Mesendoderm (in vitro differentiated cells): ENCODE results near the gene ISM2.

Experiments
- DNase-seq: peaks from one replicate; pipeline ENCODE4 v3.0.0; 2013
- H2AK5ac ChIP-seq: 2 replicates; pipeline ENCODE4 v1.6.1; 2013; ENCODE audit warnings: low read length, inconsistent platforms
- H2BK120ac ChIP-seq: 2 replicates; pipeline ENCODE4 v1.6.1; 2013; ENCODE audit warnings: low read depth, mild to moderate bottlenecking, low read length, moderate library complexity, mixed read lengths
- H2BK15ac ChIP-seq: replicated peaks from 2 replicates; pipeline ENCODE4 v1.6.1; 2013; ENCODE audit warnings: low read depth, mild to moderate bottlenecking, moderate library complexity
- H2BK5ac ChIP-seq: 2 replicates; pipeline ENCODE4 v1.6.1; 2013; ENCODE audit warnings: low read length, inconsistent platforms
- H3K18ac ChIP-seq: 2 replicates; pipeline ENCODE4 v1.6.1; 2013; ENCODE audit warnings: mild to moderate bottlenecking, low read length, mixed read lengths
- H3K23ac ChIP-seq: one replicate; pipeline ENCODE4 v1.6.1; 2013; ENCODE audit warnings: low read length
- H3K27ac ChIP-seq: 2 replicates; pipeline ENCODE4 v1.5.1; 2013; ENCODE audit warnings: low read depth, mild to moderate bottlenecking, inconsistent platforms, low read length, moderate library complexity
- H3K27me3 ChIP-seq: 2 replicates; pipeline ENCODE4 v1.6.1; 2013; ENCODE audit warnings: low read length, control low read depth, mild to moderate bottlenecking, inconsistent platforms; ENCODE audit not compliant: insufficient read depth, poor library complexity
- H3K36me3 ChIP-seq: 2 replicates; pipeline ENCODE4 v1.6.1; 2013; ENCODE audit warnings: low read length, inconsistent platforms; ENCODE audit not compliant: control insufficient read depth, insufficient read depth
- H3K4ac ChIP-seq: one replicate; pipeline ENCODE4 v1.6.1; 2013; ENCODE audit warnings: low read depth, mild to moderate bottlenecking, low read length, moderate library complexity
- H3K4me1 ChIP-seq: 2 replicates; pipeline ENCODE4 v1.6.1; 2013; ENCODE audit warnings: low read depth, low read length, inconsistent platforms; ENCODE audit not compliant: control insufficient read depth
- H3K4me2 ChIP-seq: 2 replicates; pipeline ENCODE4 v1.6.1; 2013; ENCODE audit warnings: low read length
- H3K4me3 ChIP-seq: 2 replicates; pipeline ENCODE4 v1.5.1; 2013; ENCODE audit warnings: mild to moderate bottlenecking, low read length
- H3K56ac ChIP-seq: one replicate; pipeline ENCODE4 v1.6.1; 2013; ENCODE audit warnings: low read length
- H3K79me1 ChIP-seq: 2 replicates; pipeline ENCODE4 v1.6.1; 2013; ENCODE audit warnings: low read length, inconsistent platforms
- H3K79me2 ChIP-seq: 2 replicates; pipeline ENCODE4 v1.6.1; 2013; ENCODE audit warnings: mild to moderate bottlenecking, low read length; ENCODE audit not compliant: control insufficient read depth, insufficient read depth
- H3K9ac ChIP-seq: 2 replicates; pipeline ENCODE4 v1.6.1; 2013; ENCODE audit warnings: low read length, inconsistent platforms
- H4K5ac ChIP-seq: one replicate; pipeline ENCODE4 v1.6.1; 2013; ENCODE audit warnings: low read length
- H4K8ac ChIP-seq: one replicate; pipeline ENCODE4 v1.6.1; 2013; ENCODE audit warnings: low read depth, mild to moderate bottlenecking, control low read depth, low read length, moderate library complexity
- WGBS: extraction: QIAGEN DNeasy Blood & Tissue Kit; methylation state at CpG from one replicate; pipeline ENCODE4 v1.1.7; 2013; ENCODE audit warnings: low lambda C conversion rate, missing lambda C conversion rate; ENCODE audit not compliant: insufficient coverage; ENCODE audit errors: extremely low coverage; 5-methylcytosine and 5-hydroxymethylcytosine counted together

ISM2 gene

GRCh38 chr14:77505031-77505430, 6.4 kb upstream of the ISM2 start:
- Histone ChIP-seq H2BK15ac (no peak overlapping the region), H3K56ac (no peak overlapping the region), H3K79me1 (no peaks in the 10 kb centered on the region), H3K27ac (no peak overlapping the region), H2AK5ac (no peak overlapping the region), H3K4me1 (no peaks in the 10 kb centered on the region), H3K18ac (no peak overlapping the region), H4K8ac (no peak overlapping the region), H3K9ac (no peak overlapping the region), H3K4ac (no peak overlapping the region), H3K79me2 (no peaks in the 10 kb centered on the region), H3K27me3 (peaks cover 2% of the 10 kb centered on the region), H2BK120ac (no peak overlapping the region), H3K4me3 (no peak overlapping the region), H3K4me2 (no peak overlapping the region), H4K5ac (no peak overlapping the region), H3K23ac (no peak overlapping the region), H3K36me3 (no peaks in the 10 kb centered on the region), H2BK5ac (no peak overlapping the region)
- DNase-seq: no peak
- no CpG with 5 or more reads among the region's 4 CpGs for WGBS

- H4K8ac ChIP-seq: no peak overlapping the region
- no CpG with 5 or more reads among the region's 5 CpGs for WGBS
- H4K5ac ChIP-seq: no peak overlapping the region
- no peak overlapping the region for H3K4ac ChIP-seq
- H3K9ac ChIP-seq: no peak overlapping the region
- H2BK120ac ChIP-seq: no peak overlapping the region
- peaks cover 5% of the 10 kb centered on the region for H3K27me3 ChIP-seq
- H3K4me2 ChIP-seq: no peak overlapping the region
- no peak overlapping the region for H3K4me3 ChIP-seq
- no peak overlapping the region for H2BK15ac ChIP-seq
- H3K4me1 ChIP-seq: no peaks in the 10 kb centered on the region
- H2AK5ac ChIP-seq: no peak overlapping the region
- no peak overlapping the region for H2BK5ac ChIP-seq
- H3K36me3 ChIP-seq: no peaks in the 10 kb centered on the region
- H3K27ac ChIP-seq: no peak overlapping the region
- H3K56ac ChIP-seq: no peak overlapping the region
- H3K79me2 ChIP-seq: no peaks in the 10 kb centered on the region
- no peak overlapping the region for H3K23ac ChIP-seq
- no peak for DNase-seq
- no peak overlapping the region for H3K18ac ChIP-seq
- no peaks in the 10 kb centered on the region for H3K79me1 ChIP-seq
Observed at GRCh38 chr14:77503138-77503537, 4.5 kb upstream of the ISM2 start.

GRCh38 chr14:77502109-77502782, 3.6 kb upstream of the ISM2 start:
- H2BK120ac ChIP-seq: no peak overlapping the region
- no peak overlapping the region for H3K9ac ChIP-seq
- no peak overlapping the region for H3K18ac ChIP-seq
- H3K27me3 ChIP-seq: peaks cover 8% of the 10 kb centered on the region
- no peak overlapping the region for H4K8ac ChIP-seq
- H2BK5ac ChIP-seq: no peak overlapping the region
- no peaks in the 10 kb centered on the region for H3K79me1 ChIP-seq
- H3K4me2 ChIP-seq: no peak overlapping the region
- H3K4me1 ChIP-seq: no peaks in the 10 kb centered on the region
- no peak overlapping the region for H3K56ac ChIP-seq
- no peak for DNase-seq
- no peak overlapping the region for H2AK5ac ChIP-seq
- H2BK15ac ChIP-seq: no peak overlapping the region
- H3K23ac ChIP-seq: no peak overlapping the region
- H3K36me3 ChIP-seq: no peaks in the 10 kb centered on the region
- H3K4ac ChIP-seq: no peak overlapping the region
- no peaks in the 10 kb centered on the region for H3K79me2 ChIP-seq
- H3K27ac ChIP-seq: no peak overlapping the region
- WGBS: no CpG with 5 or more reads among the region's 11 CpGs
- H3K4me3 ChIP-seq: no peak overlapping the region
- no peak overlapping the region for H4K5ac ChIP-seq

- Histone ChIP-seq H2AK5ac (no peak overlapping the region), H2BK15ac (no peak overlapping the region), H3K79me1 (no peaks in the 10 kb centered on the region), H3K23ac (no peak overlapping the region), H3K9ac (peak overlapping the region; percentile 39), H3K18ac (no peak overlapping the region), H4K8ac (no peak overlapping the region), H3K36me3 (no peaks in the 10 kb centered on the region), H3K27ac (no peak overlapping the region), H4K5ac (no peak overlapping the region), H3K4me2 (peak overlapping the region; percentile 34), H3K79me2 (no peaks in the 10 kb centered on the region), H3K4ac (no peak overlapping the region), H2BK5ac (no peak overlapping the region), H3K56ac (peak overlapping the region; percentile 76), H3K27me3 (peaks cover 8% of the 10 kb centered on the region), H3K4me3 (peak overlapping the region; percentile 12), H2BK120ac (no peak overlapping the region), H3K4me1 (no peaks in the 10 kb centered on the region)
- DNase-seq: peak; percentile 38
- no CpG with 5 or more reads among the region's 53 CpGs for WGBS
Observed at GRCh38 chr14:77498984-77499527, 440 bp upstream of the ISM2 start.

- Histone ChIP-seq H2AK5ac (no peak overlapping the region), H3K79me1 (no peaks in the 10 kb centered on the region), H3K4ac (no peak overlapping the region), H3K36me3 (no peaks in the 10 kb centered on the region), H4K8ac (no peak overlapping the region), H3K27ac (no peak overlapping the region), H2BK15ac (no peak overlapping the region), H3K4me3 (no peak overlapping the region), H3K23ac (no peak overlapping the region), H3K4me1 (no peaks in the 10 kb centered on the region), H3K27me3 (peaks cover 8% of the 10 kb centered on the region), H4K5ac (no peak overlapping the region), H3K79me2 (no peaks in the 10 kb centered on the region), H3K9ac (no peak overlapping the region), H3K18ac (no peak overlapping the region), H2BK120ac (no peak overlapping the region), H3K4me2 (no peak overlapping the region), H2BK5ac (no peak overlapping the region), H3K56ac (no peak overlapping the region)
- DNase-seq: no peak
- WGBS: no CpG with 5 or more reads among the region's 7 CpGs
Observed at GRCh38 chr14:77495334-77495733, 3.3 kb downstream of the ISM2 start.

- H3K4me3 ChIP-seq: no peak overlapping the region
- no peak for DNase-seq
- no peaks in the 10 kb centered on the region for H3K27me3 ChIP-seq
- H3K23ac ChIP-seq: no peak overlapping the region
- no peaks in the 10 kb centered on the region for H3K79me2 ChIP-seq
- H2BK15ac ChIP-seq: no peak overlapping the region
- H3K4me1 ChIP-seq: no peaks in the 10 kb centered on the region
- H3K27ac ChIP-seq: no peak overlapping the region
- H3K4me2 ChIP-seq: no peak overlapping the region
- H2BK5ac ChIP-seq: no peak overlapping the region
- H3K9ac ChIP-seq: no peak overlapping the region
- H3K56ac ChIP-seq: no peak overlapping the region
- no peak overlapping the region for H3K4ac ChIP-seq
- H2BK120ac ChIP-seq: no peak overlapping the region
- no peak overlapping the region for H4K8ac ChIP-seq
- no CpG with 5 or more reads among the region's 5 CpGs for WGBS
- no peak overlapping the region for H3K18ac ChIP-seq
- no peaks in the 10 kb centered on the region for H3K79me1 ChIP-seq
- no peak overlapping the region for H4K5ac ChIP-seq
- H3K36me3 ChIP-seq: no peaks in the 10 kb centered on the region
- no peak overlapping the region for H2AK5ac ChIP-seq
Observed at GRCh38 chr14:77491056-77491455, 7.6 kb downstream of the ISM2 start.
